K562 (cell line): ENCODE measurements around the gene KCNQ2. TPM values are rescaled to one million over a fixed set of nuclear protein-coding genes. Genes with fewer than 3 reads are reported as not detected.

Experiments
- ATAC-seq: fragments of 200-7000 bp; cut with Tn5 transposase; 3 replicates; pipeline ENCODE4 v1.9.1; 2020; ENCODE audit warnings: moderate library complexity
- BruUV-seq: library from RNA; stranded (reverse); fragments of 400-500 nt; replicated peaks from 2 replicates; lab custom pipeline; 2021; lab: Mats Ljungman, UMichigan
- CTCF ChIA-PET: fragments of 300-600 bp; formaldehyde crosslinking; extraction: SDS; loops from one replicate; lab custom pipeline; 2021; ENCODE audit warnings: low intra/inter-chr PET ratio; lab: Yijun Ruan, JAX
- POLR2A ChIA-PET: fragments of 300-600, 350-650 bp; sonication (Branson Sonifier 250); formaldehyde crosslinking; extraction: SDS; loops from one replicate; lab custom pipeline; 2021; ENCODE audit warnings: antibody characterized with exemption, inconsistent platforms; lab: Yijun Ruan, JAX
- DNase-seq, 4 experiments: peaks; one replicate each; pipeline versions ENCODE4 v3.0.0 to v3.0.0-alpha.2; 2011 to 2018; ENCODE audit warnings: low spot score in 3 of 4, mixed read lengths in 3 of 4; ENCODE audit errors: extremely low read depth in 1 of 4
- FAIRE-seq: peaks from 2 replicates; lab custom pipeline; 2011; peaks lifted over from hg19 to GRCh38; lab: Jason Lieb, UNC
- H2AFZ ChIP-seq: 2 replicates; pipeline ENCODE4 v1.6.0; 2011; ENCODE audit warnings: low read depth, low read length, control low read depth, inconsistent platforms
- H3K27ac ChIP-seq: fragments of 200-600 bp; 3 replicates; pipeline ENCODE4 v1.8.0; 2011; ENCODE audit warnings: low read depth, mild to moderate bottlenecking, control low read depth, inconsistent platforms, low read length, moderate library complexity, mixed read lengths; ENCODE audit errors: extremely low read depth
- H3K27me3 ChIP-seq, 2 experiments: fragments of 300-600 bp in 1 of 2; 2 replicates in 1 of 2; 3 replicates in 1 of 2; pipeline versions ENCODE4 v1.6.0 to v1.8.0; 2011; ENCODE audit warnings: inconsistent platforms in 2 of 2, low read length in 2 of 2, mild to moderate bottlenecking in 1 of 2, mixed read lengths in 1 of 2, moderate library complexity in 1 of 2; ENCODE audit not compliant: control insufficient read depth in 2 of 2, insufficient read depth in 2 of 2
- H3K36me3 ChIP-seq: fragments of 300-600 bp; 3 replicates; pipeline ENCODE4 v1.8.0; 2011; ENCODE audit warnings: mild to moderate bottlenecking, low read length, inconsistent platforms; ENCODE audit not compliant: control insufficient read depth, insufficient read depth
- H3K4me1 ChIP-seq, 2 experiments: fragments of 200-600 bp in 1 of 2; replicated peaks in 1 of 2; 2 replicates in 1 of 2; 3 replicates in 1 of 2; pipeline versions ENCODE4 v1.5.1 to v1.8.0; 2011; ENCODE audit warnings: inconsistent platforms in 2 of 2, low read length in 2 of 2, mild to moderate bottlenecking in 1 of 2, mixed read lengths in 1 of 2, moderate library complexity in 1 of 2; ENCODE audit not compliant: control insufficient read depth in 2 of 2, insufficient read depth in 2 of 2
- H3K4me2 ChIP-seq: 2 replicates; pipeline ENCODE4 v1.6.1; 2011; ENCODE audit warnings: low read length, control low read depth, inconsistent platforms, mixed read lengths; ENCODE audit not compliant: insufficient read depth
- H3K4me3 ChIP-seq: fragments of 200-600 bp; sonication (generic), shearing (Covaris generic); 2 replicates; pipeline ENCODE4 v1.5.1; 2016; ENCODE audit warnings: control low read depth, inconsistent platforms
- H3K79me2 ChIP-seq: fragments of 200-600 bp; 3 replicates; pipeline ENCODE4 v1.8.0; 2011; ENCODE audit warnings: low read length, inconsistent platforms; ENCODE audit not compliant: control insufficient read depth, insufficient read depth
- H3K9ac ChIP-seq, 2 experiments: 2 replicates each; pipeline versions ENCODE4 v1.6.0 to v1.6.1; 2011; ENCODE audit warnings: low read depth in 2 of 2, low read length in 2 of 2, control low read depth in 1 of 2, inconsistent platforms in 1 of 2, mild to moderate bottlenecking in 1 of 2, mixed read lengths in 1 of 2; ENCODE audit not compliant: insufficient read depth in 1 of 2
- H3K9me1 ChIP-seq: one replicate; pipeline ENCODE4 v1.6.0; 2011; ENCODE audit warnings: inconsistent platforms, mild to moderate bottlenecking, low read length, moderate library complexity; ENCODE audit not compliant: control insufficient read depth, insufficient read depth
- H3K9me3 ChIP-seq: replicated peaks from 2 replicates; pipeline ENCODE4 v1.5.1; 2011; ENCODE audit warnings: low read depth, low read length, inconsistent platforms; ENCODE audit not compliant: control insufficient read depth, insufficient read depth
- H4K20me1 ChIP-seq: replicated peaks from 2 replicates; pipeline ENCODE4 v1.6.1; 2011; ENCODE audit warnings: low read length, inconsistent platforms, mixed read lengths; ENCODE audit not compliant: control insufficient read depth, insufficient read depth
- ARID3B ChIP-seq: fragments of 250-450 bp; sonication (Bioruptor Pico); IDR thresholded peaks from 2 replicates; pipeline ENCODE4 v1.4.0; 2020; ENCODE audit warnings: borderline replicate concordance
- BCOR ChIP-seq: fragments of 450-650 bp; IDR thresholded peaks from 2 replicates; pipeline ENCODE4 v1.6.1; 2016
- BRD4 ChIP-seq: fragments of 200-600 bp; sonication (generic); IDR thresholded peaks from 2 replicates; pipeline ENCODE4 v1.6.1; 2017; ENCODE audit warnings: inconsistent platforms
- CSDE1 ChIP-seq, 2 experiments: fragments of 450-650 bp; IDR thresholded peaks; 2 replicates each; pipeline ENCODE4 v1.6.1; 2016; ENCODE audit warnings: mild to moderate bottlenecking in 1 of 2
- FOS ChIP-seq: IDR thresholded peaks from 3 replicates; pipeline ENCODE4 v1.6.1; 2011; ENCODE audit not compliant: insufficient read length; ENCODE audit errors: extremely low read depth
- KLF13 ChIP-seq: fragments of 450-650 bp; IDR thresholded peaks from 2 replicates; pipeline ENCODE4 v1.6.1; 2016; ENCODE audit warnings: missing genetic modification characterization, low read depth, mild to moderate bottlenecking, missing compliant biosample characterization, moderate library complexity, borderline replicate concordance
- NCOR1 ChIP-seq: fragments of 450-650 bp; IDR thresholded peaks from 2 replicates; pipeline ENCODE4 v1.6.1; 2016; ENCODE audit warnings: mild to moderate bottlenecking, moderate library complexity
- PRMT5 ChIP-seq: sonication (generic); formaldehyde crosslinking; IDR thresholded peaks from 2 replicates; pipeline ENCODE4 v1.5.0; 2020; ENCODE audit warnings: missing genetic modification reagents
- PTBP1 ChIP-seq: fragments of 200-400 bp; formaldehyde crosslinking; IDR thresholded peaks from 2 replicates; pipeline ENCODE4 v1.6.1; 2017; ENCODE audit warnings: low read depth, low read length
- RNF219 ChIP-seq: fragments of 250-450 bp; sonication (Bioruptor Pico); IDR thresholded peaks from 2 replicates; pipeline ENCODE4 v1.5.0; 2022; ENCODE audit warnings: mild to moderate bottlenecking
- SMARCA4 ChIP-seq: fragments of 450-650 bp; IDR thresholded peaks from 2 replicates; pipeline ENCODE4 v1.6.1; 2016
- ZSCAN29 ChIP-seq: fragments of 450-650 bp; IDR thresholded peaks from 2 replicates; pipeline ENCODE4 v1.6.1; 2017
- WGBS: fragments of 100-300 bp; shearing (Covaris generic); methylation state at CpG from one replicate; pipeline ENCODE4 v1.1.6; 2016; ENCODE audit warnings: low coverage, mixed read lengths; ENCODE audit not compliant: insufficient coverage; ENCODE audit errors: missing lambda C conversion rate; 5-methylcytosine and 5-hydroxymethylcytosine counted together
- in situ Hi-C: fragments of 300-500 bp; cut with MboI; formaldehyde crosslinking; loops from 4 replicates; pipeline ENCODE4 v1.15.0; 2018; ENCODE audit warnings: inconsistent platforms, mixed read lengths
- intact Hi-C: fragments of 100-400 bp; cut with micrococcal nuclease; formaldehyde crosslinking; loops from 2 replicates; pipeline ENCODE4 v1.14.2; 2022
- polyA plus RNA-seq, 8 experiments: library from polyadenylated mRNA; depleted of rRNA in 4 of 8; stranded (reverse) in 5 of 8; unstranded in 3 of 8; fragments of >200 nt; fragmentation: Nextera tagmentation in 2 of 8; fragmentation: Illumina TruSeq in 1 of 8; extraction: Ambion mirVana in 2 of 8; extraction: Trizol in 1 of 8; gene quantifications; 2 replicates each; pipeline versions ENCODE4 v1.2.1 to v1.2.3, GENCODE V29; 2011 to 2014; ENCODE audit warnings: inconsistent platforms in 1 of 8, missing spikeins in 1 of 8
- total RNA-seq, 7 experiments: library from RNA; depleted of rRNA in 6 of 7; stranded (reverse); fragments of >200 nt in 6 of 7; fragmentation: Illumina TruSeq in 2 of 7; extraction: Trizol in 2 of 7; gene quantifications; 2 replicates each; pipeline versions ENCODE4 v1.2.1 to v1.2.3, GENCODE V29; 2011 to 2021; ENCODE audit warnings: low replicate concordance in 1 of 7

The KCNQ2 gene
- total and polyA plus RNA-seq, 9 of the 15 experiments (the other 6 are each of a cell fraction or from before 2014, with no cell fraction given), result 0.13 to 0.16 TPM; not detected in 7

- ChIA-PET POLR2A (interaction anchor here (0.8 kb wide), 1 partner anchor 18 kb away, joined by 4 read pairs; no protein-coding TSS in a partner anchor), CTCF (no interaction called here)
- intact Hi-C loops, result no loop called here
- H2AFZ ChIP-seq, result no peak overlapping the region
- no peak for FAIRE-seq
- H3K9me3 ChIP-seq, result no peaks in the 10 kb centered on the region
- H3K4me3 ChIP-seq, result no peak overlapping the region
- DNase-seq, result no peak
- in situ Hi-C loops, result no loop called here
- BruUV-seq, result no TSS peak
- no peak for ATAC-seq
- 2% methylated on average over 29 of the region's 34 CpGs for WGBS
- peaks cover 11% of the 10 kb centered on the region for H4K20me1 ChIP-seq
- H3K36me3 ChIP-seq, result no peaks in the 10 kb centered on the region
- H3K27me3 ChIP-seq, result peaks cover 12 to 83% of the 10 kb centered on the region in 2 experiments; a peak in 4 of 5 replicates
- H3K4me2 ChIP-seq, result no peak overlapping the region
- no peaks in the 10 kb centered on the region for H3K79me2 ChIP-seq
- peaks cover 0 to 39% of the 10 kb centered on the region in 2 experiments; a peak in 2 of 5 replicates for H3K4me1 ChIP-seq
- no peak overlapping the region for H3K9ac ChIP-seq
- no peaks in the 10 kb centered on the region for H3K9me1 ChIP-seq
- no peak overlapping the region for H3K27ac ChIP-seq
- TF ChIP-seq RNF219 (CRISPR knock-in tag) (no peak), ZSCAN29 (no peak), PTBP1 (no peak), SMARCA4 (no peak), FOS (no peak), BRD4 (no peak), BCOR (no peak), NCOR1 (no peak), KLF13 (tag) (no peak), ARID3B (no peak), PRMT5 (CRISPR knock-in tag) (no peak), CSDE1 (IDR thresholded peaks at IDR 0.05) (no peak)
Measured at GRCh38 chr20:63404129-63405085, 68.0 kb downstream of the KCNQ2 start.
